Measurements from ENCODE around the gene SLC6A6.

DNA sequence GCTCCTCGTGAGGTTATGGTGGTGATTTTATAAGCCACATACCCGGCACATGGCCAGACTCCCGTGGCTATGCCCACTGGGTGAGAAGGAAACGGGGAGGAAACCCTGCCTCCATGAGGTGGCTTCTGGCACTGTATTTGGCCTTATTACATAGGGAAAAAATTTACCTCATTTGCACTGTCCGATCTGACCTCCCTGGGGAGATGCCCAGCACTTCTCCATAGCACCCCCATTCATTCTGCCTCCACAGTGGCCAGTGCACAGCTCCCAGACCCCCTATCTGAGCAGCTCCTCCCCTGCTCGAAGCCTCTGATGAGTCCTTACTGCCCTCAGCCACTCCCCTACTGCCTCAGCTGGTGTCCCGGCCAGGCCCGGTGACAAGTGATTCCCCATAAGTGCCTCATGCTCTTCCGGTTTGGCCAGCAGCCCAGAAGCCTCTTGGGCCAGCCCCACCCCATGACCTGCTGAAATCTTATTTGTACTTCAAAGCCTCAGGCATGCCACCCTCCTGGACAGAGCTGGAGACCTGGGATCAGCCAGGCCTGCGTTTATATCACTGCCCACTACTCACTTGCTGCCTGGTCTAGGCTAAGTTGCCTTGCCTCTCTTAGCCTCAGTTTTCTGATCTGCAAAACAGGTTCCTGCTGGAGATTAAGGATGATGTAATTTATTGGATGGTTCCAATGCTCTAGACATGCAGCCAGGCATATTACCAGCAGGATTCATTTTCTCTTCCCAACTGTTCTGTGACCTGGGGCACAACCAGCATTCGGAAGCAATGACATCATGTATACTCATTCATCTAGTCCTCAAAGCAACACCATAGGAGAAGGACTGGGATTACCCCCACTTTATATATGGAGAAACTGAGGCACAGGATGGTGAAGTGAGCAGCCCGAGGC, 30.6 kb upstream of the SLC6A6 start:
- TF ChIP-seq, protein P1, sequence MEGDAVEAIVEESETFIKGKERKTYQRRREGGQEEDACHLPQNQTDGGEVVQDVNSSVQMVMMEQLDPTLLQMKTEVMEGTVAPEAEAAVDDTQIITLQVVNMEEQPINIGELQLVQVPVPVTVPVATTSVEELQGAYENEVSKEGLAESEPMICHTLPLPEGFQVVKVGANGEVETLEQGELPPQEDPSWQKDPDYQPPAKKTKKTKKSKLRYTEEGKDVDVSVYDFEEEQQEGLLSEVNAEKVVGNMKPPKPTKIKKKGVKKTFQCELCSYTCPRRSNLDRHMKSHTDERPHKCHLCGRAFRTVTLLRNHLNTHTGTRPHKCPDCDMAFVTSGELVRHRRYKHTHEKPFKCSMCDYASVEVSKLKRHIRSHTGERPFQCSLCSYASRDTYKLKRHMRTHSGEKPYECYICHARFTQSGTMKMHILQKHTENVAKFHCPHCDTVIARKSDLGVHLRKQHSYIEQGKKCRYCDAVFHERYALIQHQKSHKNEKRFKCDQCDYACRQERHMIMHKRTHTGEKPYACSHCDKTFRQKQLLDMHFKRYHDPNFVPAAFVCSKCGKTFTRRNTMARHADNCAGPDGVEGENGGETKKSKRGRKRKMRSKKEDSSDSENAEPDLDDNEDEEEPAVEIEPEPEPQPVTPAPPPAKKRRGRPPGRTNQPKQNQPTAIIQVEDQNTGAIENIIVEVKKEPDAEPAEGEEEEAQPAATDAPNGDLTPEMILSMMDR (conservative IDR thresholded peaks at IDR 0.05; ENCODE audit: low read depth in 2 of 2) = no peak
- TF ChIP-seq EZH2 (IDR thresholded peaks at IDR 0.05; ENCODE audit: low read depth, unreplicated experiment) (no peak), POLR2AphosphoS5 (IDR thresholded peaks at IDR 0.05; ENCODE audit: low read depth) (no peak), JUNB (IDR thresholded peaks at IDR 0.05; ENCODE audit: unreplicated experiment) (no peak), EZH2phosphoT487 (IDR thresholded peaks at IDR 0.05; ENCODE audit: unreplicated experiment) (no peak)
- TF ChIP-seq, protein P2, sequence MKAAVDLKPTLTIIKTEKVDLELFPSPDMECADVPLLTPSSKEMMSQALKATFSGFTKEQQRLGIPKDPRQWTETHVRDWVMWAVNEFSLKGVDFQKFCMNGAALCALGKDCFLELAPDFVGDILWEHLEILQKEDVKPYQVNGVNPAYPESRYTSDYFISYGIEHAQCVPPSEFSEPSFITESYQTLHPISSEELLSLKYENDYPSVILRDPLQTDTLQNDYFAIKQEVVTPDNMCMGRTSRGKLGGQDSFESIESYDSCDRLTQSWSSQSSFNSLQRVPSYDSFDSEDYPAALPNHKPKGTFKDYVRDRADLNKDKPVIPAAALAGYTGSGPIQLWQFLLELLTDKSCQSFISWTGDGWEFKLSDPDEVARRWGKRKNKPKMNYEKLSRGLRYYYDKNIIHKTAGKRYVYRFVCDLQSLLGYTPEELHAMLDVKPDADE (IDR thresholded peaks at IDR 0.05) = no peak

Measured in GM23338 (cell line).